HG03103 (cell line): Measurements from ENCODE around the gene ITPRIPL2.
A peak's percentile ranks its signal among the peaks of the same experiment; 100 is the strongest.

Experiments used
- ATAC-seq: cut with Tn5 transposase; IDR thresholded peaks from one replicate; pipeline ENCODE4 v1.9.1; 2021; ENCODE audit warnings: low read depth; ENCODE audit not compliant: unreplicated experiment

The ITPRIPL2 gene

GRCh38 chr16:19113577-19114358 is at the start of gene ITPRIPL2:
Gene ITPRIPL2, plus strand, starts transcription at chr16:19113964. Its CDS starts 498 bp downstream, at chr16:19114462.
- ATAC-seq, result no peak

- ATAC-seq, result no peak
Observed at GRCh38 chr16:19066988-19067348, 46.8 kb upstream of the ITPRIPL2 start.

GRCh38 chr16:19067349-19068236 is 46.2 kb upstream of the ITPRIPL2 start, which contains the start of gene COQ7:
Gene COQ7, plus strand, starts transcription at chr16:19067614. Its CDS starts 51 bp downstream, at chr16:19067665.
- peak; percentile 82 for ATAC-seq

- ATAC-seq, result no peak
Observed at GRCh38 chr16:19068237-19068815, 45.4 kb upstream of the ITPRIPL2 start.

- ATAC-seq, result no peak
Observed at GRCh38 chr16:19071811-19072777, 41.7 kb upstream of the ITPRIPL2 start.

- no peak for ATAC-seq
Observed at GRCh38 chr16:19073344-19073743, 40.4 kb upstream of the ITPRIPL2 start.

- no peak for ATAC-seq
Observed at GRCh38 chr16:19073863-19074262, 39.9 kb upstream of the ITPRIPL2 start.

- no peak for ATAC-seq
Observed at GRCh38 chr16:19075511-19075910, 38.3 kb upstream of the ITPRIPL2 start.

- no peak for ATAC-seq
Observed at GRCh38 chr16:19077879-19078278, 35.9 kb upstream of the ITPRIPL2 start.

GRCh38 chr16:19083670-19084069 is 30.1 kb upstream of the ITPRIPL2 start:
- ATAC-seq, result no peak

- no peak for ATAC-seq
Observed at GRCh38 chr16:19084139-19084538, 29.6 kb upstream of the ITPRIPL2 start.

- no peak for ATAC-seq
Observed at GRCh38 chr16:19084879-19085278, 28.9 kb upstream of the ITPRIPL2 start.

GRCh38 chr16:19085679-19086200 is 28.0 kb upstream of the ITPRIPL2 start:
- no peak for ATAC-seq

GRCh38 chr16:19086322-19087199 is 27.2 kb upstream of the ITPRIPL2 start:
- peak; percentile 81 for ATAC-seq

- no peak for ATAC-seq
Observed at GRCh38 chr16:19088341-19088916, 25.3 kb upstream of the ITPRIPL2 start.

- no peak for ATAC-seq
Observed at GRCh38 chr16:19089410-19089955, 24.3 kb upstream of the ITPRIPL2 start.

GRCh38 chr16:19090916-19091315 is 22.8 kb upstream of the ITPRIPL2 start:
- no peak for ATAC-seq
